Trophoblast cell (in vitro differentiated cells and primary cell): ENCODE measurements around the gene TMEM201.
"Not testable (repeated sequence)": the region's sequence is repeated elsewhere in the genome, so short reads cannot be mapped to it uniquely, and the experiment has no call there.

Experiments
- DNase-seq, 2 donors: peaks; one replicate each; pipeline ENCODE4 v3.0.0-alpha.2; 2016
- H2AFZ ChIP-seq: 2 replicates; pipeline ENCODE4 v1.6.1; 2013; ENCODE audit warnings: low read length, moderate library complexity, mild to moderate bottlenecking; ENCODE audit not compliant: insufficient read depth, poor library complexity
- H2AK5ac ChIP-seq: 2 replicates; pipeline ENCODE4 v1.6.1; 2013; ENCODE audit warnings: mild to moderate bottlenecking, low read length
- H2BK120ac ChIP-seq: 2 replicates; pipeline ENCODE4 v1.6.1; 2013; ENCODE audit warnings: low read length, mild to moderate bottlenecking, moderate library complexity; ENCODE audit not compliant: insufficient read depth, poor library complexity
- H2BK12ac ChIP-seq: 2 replicates; pipeline ENCODE4 v1.6.1; 2013; ENCODE audit warnings: mild to moderate bottlenecking, low read length, moderate library complexity
- H2BK5ac ChIP-seq: 2 replicates; pipeline ENCODE4 v1.6.1; 2013; ENCODE audit warnings: low read length, low read depth, moderate library complexity, mild to moderate bottlenecking; ENCODE audit not compliant: poor library complexity
- H3K14ac ChIP-seq: 2 replicates; pipeline ENCODE4 v1.6.1; 2013; ENCODE audit warnings: mild to moderate bottlenecking, low read length
- H3K18ac ChIP-seq: 2 replicates; pipeline ENCODE4 v1.6.1; 2013; ENCODE audit warnings: mild to moderate bottlenecking, low read length
- H3K23ac ChIP-seq: 2 replicates; pipeline ENCODE4 v1.6.1; 2013; ENCODE audit warnings: low read length
- H3K27ac ChIP-seq: 2 replicates; pipeline ENCODE4 v1.5.1; 2013; ENCODE audit warnings: low read depth, mild to moderate bottlenecking, inconsistent platforms, low read length, moderate library complexity
- H3K27me3 ChIP-seq: 2 replicates; pipeline ENCODE4 v1.6.1; 2013; ENCODE audit warnings: inconsistent platforms, mild to moderate bottlenecking, low read length, moderate library complexity; ENCODE audit not compliant: insufficient read depth
- H3K36me3 ChIP-seq, 2 experiments: 1 replicate in 1 of 2; 2 replicates in 1 of 2; pipeline ENCODE4 v1.6.1; 2013; ENCODE audit warnings: low read length in 2 of 2, mild to moderate bottlenecking in 2 of 2, moderate library complexity in 1 of 2; ENCODE audit not compliant: insufficient read depth in 2 of 2, control insufficient read depth in 1 of 2
- H3K4ac ChIP-seq: 2 replicates; pipeline ENCODE4 v1.6.1; 2013; ENCODE audit warnings: low read depth, mild to moderate bottlenecking, low read length, moderate library complexity
- H3K4me1 ChIP-seq, 2 experiments: 1 replicate in 1 of 2; 2 replicates in 1 of 2; pipeline ENCODE4 v1.6.1; 2013; ENCODE audit warnings: low read length in 2 of 2, mild to moderate bottlenecking in 2 of 2, moderate library complexity in 1 of 2; ENCODE audit not compliant: insufficient read depth in 2 of 2, control insufficient read depth in 1 of 2
- H3K4me2 ChIP-seq: 2 replicates; pipeline ENCODE4 v1.6.1; 2013; ENCODE audit warnings: inconsistent platforms, mild to moderate bottlenecking, low read length, moderate library complexity
- H3K4me3 ChIP-seq: 2 replicates; pipeline ENCODE4 v1.5.1; 2013; ENCODE audit warnings: mild to moderate bottlenecking, low read depth, low read length, inconsistent platforms
- H3K79me1 ChIP-seq: one replicate; pipeline ENCODE4 v1.6.1; 2013; ENCODE audit warnings: low read length
- H3K79me2 ChIP-seq: 2 replicates; pipeline ENCODE4 v1.6.1; 2013; ENCODE audit warnings: low read length, mild to moderate bottlenecking; ENCODE audit not compliant: control insufficient read depth, insufficient read depth, poor library complexity
- H3K9ac ChIP-seq: 2 replicates; pipeline ENCODE4 v1.6.1; 2013; ENCODE audit warnings: mild to moderate bottlenecking, low read length
- H3K9me3 ChIP-seq: 2 replicates; pipeline ENCODE4 v1.6.1; 2013; ENCODE audit warnings: low read depth, mild to moderate bottlenecking, control low read depth, inconsistent platforms, low read length; ENCODE audit not compliant: insufficient read depth
- H4K12ac ChIP-seq: 2 replicates; pipeline ENCODE4 v1.6.1; 2013; ENCODE audit warnings: low read depth, mild to moderate bottlenecking, low read length, moderate library complexity
- H4K8ac ChIP-seq: 2 replicates; pipeline ENCODE4 v1.6.1; 2013; ENCODE audit warnings: low read depth, mild to moderate bottlenecking, low read length, moderate library complexity
- H4K91ac ChIP-seq: one replicate; pipeline ENCODE4 v1.6.1; 2013; ENCODE audit warnings: low read depth, mild to moderate bottlenecking, low read length, moderate library complexity
- WGBS: extraction: QIAGEN DNeasy Blood & Tissue Kit; methylation state at CpG from one replicate; pipeline ENCODE4 v1.1.7; 2013; ENCODE audit warnings: missing lambda C conversion rate; ENCODE audit not compliant: insufficient read length, insufficient coverage; ENCODE audit errors: extremely low coverage; 5-methylcytosine and 5-hydroxymethylcytosine counted together

Gene TMEM201

DNA sequence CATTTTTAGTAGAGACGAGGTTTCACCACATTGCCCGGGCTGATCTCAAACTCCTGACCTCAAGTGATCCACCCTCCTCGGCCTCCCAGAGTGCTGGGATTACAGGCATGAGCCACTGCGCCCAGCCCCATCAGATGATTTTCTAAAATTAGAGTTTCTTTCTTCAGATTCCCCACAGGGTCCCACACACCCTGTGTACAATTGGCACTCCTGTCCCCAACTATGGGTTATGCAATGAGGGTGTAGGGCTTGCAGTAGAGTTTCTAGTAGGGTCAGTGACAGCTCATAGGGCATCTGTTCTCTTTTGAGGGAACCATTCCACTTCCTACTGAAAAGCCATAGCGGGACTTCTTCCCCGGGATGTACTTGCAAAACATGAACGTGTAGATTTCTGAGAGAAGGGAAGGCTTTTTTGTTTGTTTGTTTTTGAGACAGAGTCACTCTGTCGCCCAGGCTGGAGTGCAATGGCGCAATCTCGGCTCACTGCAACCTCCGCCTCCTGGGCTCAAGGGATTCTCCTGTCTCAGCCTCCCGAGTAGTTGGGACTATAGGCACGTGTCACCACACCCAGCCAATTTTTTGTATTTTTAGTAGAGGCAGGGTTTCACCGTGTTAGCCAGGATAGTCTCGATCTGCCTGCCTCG, 17.7 kb upstream of the TMEM201 start:
- not testable (repeated sequence) for H3K18ac ChIP-seq, H2BK120ac ChIP-seq
- no CpG with 5 or more reads among the region's 16 CpGs for WGBS

DNA sequence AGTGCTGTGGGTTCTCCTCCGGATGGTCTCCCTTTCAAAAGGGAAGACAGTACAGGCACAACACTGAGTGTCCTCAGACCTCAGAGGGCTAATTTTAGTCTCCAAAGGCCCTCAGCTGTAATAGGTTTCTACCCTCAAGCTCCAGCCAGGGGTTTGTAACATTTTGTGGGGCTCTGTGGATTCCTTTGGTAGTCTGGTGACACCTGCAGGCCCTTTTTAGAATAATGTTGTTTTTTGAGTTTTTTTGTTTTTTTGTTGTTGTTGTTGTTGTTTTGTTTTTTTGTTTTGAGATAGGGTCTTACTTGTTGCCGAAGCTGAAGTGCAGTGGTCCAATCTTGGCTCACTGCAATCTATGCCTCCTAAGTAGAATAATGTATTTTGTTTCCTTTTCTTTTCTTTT, 15.0 kb upstream of the TMEM201 start:
- no peaks in the 10 kb centered on the region for H3K9me3 ChIP-seq
- H2AFZ ChIP-seq = no peak overlapping the region
- H3K27ac ChIP-seq = no peak overlapping the region
- H2AK5ac ChIP-seq = no peak overlapping the region
- no peak overlapping the region for H3K4me3 ChIP-seq
- H3K79me1 ChIP-seq = no peaks in the 10 kb centered on the region
- H2BK120ac ChIP-seq = no peak overlapping the region
- H3K27me3 ChIP-seq = no peaks in the 10 kb centered on the region
- no peak overlapping the region for H3K23ac ChIP-seq
- H3K14ac ChIP-seq = no peak overlapping the region
- H3K36me3 ChIP-seq = peaks cover 8 to 9% of the 10 kb centered on the region in 2 experiments
- H3K18ac ChIP-seq = no peak overlapping the region
- no peak overlapping the region for H3K4me2 ChIP-seq
- no peaks in the 10 kb centered on the region for H3K4me1 ChIP-seq
- DNase-seq = peak in 1 of 2 donors; percentile 37
- no peak overlapping the region for H4K12ac ChIP-seq
- H3K9ac ChIP-seq = no peak overlapping the region
- H3K4ac ChIP-seq = no peak overlapping the region
- H2BK5ac ChIP-seq = peak overlapping the region; percentile 5
- WGBS = no CpG with 5 or more reads among the region's 2 CpGs
- H3K79me2 ChIP-seq = no peaks in the 10 kb centered on the region
- H4K8ac ChIP-seq = no peak overlapping the region
- no peak overlapping the region for H4K91ac ChIP-seq
- H2BK12ac ChIP-seq = no peak overlapping the region

More for the DNA sequence above, 17.7 kb upstream of the TMEM201 start:
- H3K27me3 ChIP-seq, H3K9ac ChIP-seq, H3K23ac ChIP-seq, H3K4me1 ChIP-seq, H3K79me2 ChIP-seq, H3K4me2 ChIP-seq, H4K12ac ChIP-seq, H2BK5ac ChIP-seq, H2AFZ ChIP-seq, H3K4me3 ChIP-seq, H3K4ac ChIP-seq, H3K27ac ChIP-seq, H2BK12ac ChIP-seq, H3K14ac ChIP-seq, H3K9me3 ChIP-seq, H4K8ac ChIP-seq, H2AK5ac ChIP-seq, H3K79me1 ChIP-seq, H4K91ac ChIP-seq: not testable (repeated sequence)
- H3K36me3 ChIP-seq = peaks cover 3 to 10% of the 10 kb centered on the region in 2 experiments
- peak in 1 of 2 donors; percentile 15 for DNase-seq

- WGBS = no CpG with 5 or more reads among the region's 6 CpGs
- Histone ChIP-seq H3K4ac (no peak overlapping the region), H4K91ac (no peak overlapping the region), H3K4me1 (no peaks in the 10 kb centered on the region), H3K79me1 (no peaks in the 10 kb centered on the region), H2BK12ac (no peak overlapping the region), H3K18ac (no peak overlapping the region), H3K23ac (no peak overlapping the region), H2AFZ (no peak overlapping the region), H4K8ac (no peak overlapping the region), H3K14ac (no peak overlapping the region), H3K27ac (no peak overlapping the region), H3K27me3 (no peaks in the 10 kb centered on the region), H3K9me3 (no peaks in the 10 kb centered on the region), H3K4me3 (no peak overlapping the region), H4K12ac (no peak overlapping the region), H3K9ac (no peak overlapping the region), H2BK5ac (no peak overlapping the region), H3K36me3 (peaks cover 19 to 20% of the 10 kb centered on the region in 2 experiments), H3K79me2 (no peaks in the 10 kb centered on the region), H2AK5ac (no peak overlapping the region), H3K4me2 (no peak overlapping the region), H2BK120ac (no peak overlapping the region)
- DNase-seq = no peak
Observed at GRCh38 chr1:9575486-9575885, 13.2 kb upstream of the TMEM201 start.

DNA sequence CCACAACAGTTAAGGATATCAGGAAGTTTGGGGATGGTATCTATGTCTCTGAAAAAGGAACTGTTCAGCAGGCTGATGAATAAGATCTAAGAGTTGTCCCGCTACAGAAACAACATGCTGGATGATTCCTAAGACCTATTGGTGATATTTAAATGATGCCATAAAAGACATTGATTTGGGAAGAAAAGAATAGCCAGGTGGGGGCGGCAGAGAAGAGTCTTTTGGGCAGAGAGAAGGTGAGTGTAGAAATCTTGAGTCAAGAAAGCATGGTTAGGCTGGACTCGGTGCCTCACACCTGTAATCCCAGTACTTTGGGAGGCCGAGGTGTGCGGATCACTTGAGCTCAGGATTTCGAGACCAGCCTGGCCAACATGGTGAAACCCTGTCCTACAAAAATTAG, 11.8 kb upstream of the TMEM201 start:
- H3K27ac ChIP-seq = no peak overlapping the region
- no peak overlapping the region for H3K9ac ChIP-seq
- H3K79me1 ChIP-seq = no peaks in the 10 kb centered on the region
- DNase-seq = no peak
- no peaks in the 10 kb centered on the region for H3K27me3 ChIP-seq
- H3K14ac ChIP-seq = no peak overlapping the region
- no peak overlapping the region for H2BK120ac ChIP-seq
- H3K4me2 ChIP-seq = no peak overlapping the region
- H3K4ac ChIP-seq = no peak overlapping the region
- no peak overlapping the region for H4K8ac ChIP-seq
- WGBS = no CpG with 5 or more reads among the region's 6 CpGs
- H2BK12ac ChIP-seq = no peak overlapping the region
- peaks cover 17 to 20% of the 10 kb centered on the region in 2 experiments for H3K36me3 ChIP-seq
- no peak overlapping the region for H3K23ac ChIP-seq
- H3K18ac ChIP-seq = no peak overlapping the region
- no peak overlapping the region for H3K4me3 ChIP-seq
- no peak overlapping the region for H2AK5ac ChIP-seq
- H2BK5ac ChIP-seq = no peak overlapping the region
- H4K12ac ChIP-seq = no peak overlapping the region
- no peaks in the 10 kb centered on the region for H3K79me2 ChIP-seq
- no peak overlapping the region for H4K91ac ChIP-seq
- H3K9me3 ChIP-seq = no peaks in the 10 kb centered on the region
- no peaks in the 10 kb centered on the region for H3K4me1 ChIP-seq
- no peak overlapping the region for H2AFZ ChIP-seq
